WTC11 (cell line): ENCODE measurements around the gene UNC5A.

Experiments used
- CTCF ChIP-seq: fragments of 200-600 bp; IDR thresholded peaks from 2 replicates; pipeline ENCODE4 v1.8.0; 2022; ENCODE audit warnings: antibody characterized with exemption
- E2F4 ChIP-seq: sonication (generic); formaldehyde crosslinking; IDR thresholded peaks from 2 replicates; pipeline ENCODE4 v1.8.1; 2022; ENCODE audit warnings: low read depth, mild to moderate bottlenecking, moderate library complexity, missing genetic modification reagents, borderline replicate concordance
- EMX1 ChIP-seq: fragments of 250-450 bp; sonication (Bioruptor Pico); IDR thresholded peaks from 2 replicates; pipeline ENCODE4 v1.8.0; 2021; ENCODE audit warnings: mild to moderate bottlenecking
- GRHL2 ChIP-seq: fragments of 250-450 bp; sonication (Bioruptor Pico); IDR thresholded peaks from 2 replicates; pipeline ENCODE4 v1.8.0; 2022; ENCODE audit warnings: mild to moderate bottlenecking, moderate library complexity; ENCODE audit not compliant: insufficient replicate concordance, severe bottlenecking
- IRF1 ChIP-seq: sonication (generic); formaldehyde crosslinking; IDR thresholded peaks from 2 replicates; pipeline ENCODE4 v1.8.0; 2023; ENCODE audit warnings: missing genetic modification reagents
- MAX ChIP-seq: sonication (generic); formaldehyde crosslinking; IDR thresholded peaks from 2 replicates; pipeline ENCODE4 v1.8.0; 2022; ENCODE audit warnings: mild to moderate bottlenecking, missing genetic modification reagents
- NFYB ChIP-seq: sonication (generic); formaldehyde crosslinking; conservative IDR thresholded peaks from 2 replicates; pipeline ENCODE4 v1.8.0; 2022; ENCODE audit warnings: low read depth, missing genetic modification reagents
- ZNF232 ChIP-seq: sonication (generic); formaldehyde crosslinking; IDR thresholded peaks from 2 replicates; pipeline ENCODE4 v1.8.0; 2022; ENCODE audit warnings: mild to moderate bottlenecking, missing genetic modification reagents
- TF ChIP-seq, protein P1 (sequence below): sonication (generic); formaldehyde crosslinking; IDR thresholded peaks from 2 replicates; pipeline ENCODE4 v1.8.1; 2023; ENCODE audit warnings: mild to moderate bottlenecking, missing genetic modification reagents, moderate library complexity

- TF ChIP-seq IRF1 (no peak), CTCF (no peak), GRHL2 (no peak), E2F4 (CRISPR knock-in tag) (no peak), EMX1 (no peak), ZNF232 (CRISPR knock-in tag) (no peak), MAX (CRISPR knock-in tag) (no peak), NFYB (CRISPR knock-in tag) (no peak)
- TF ChIP-seq, protein P1, sequence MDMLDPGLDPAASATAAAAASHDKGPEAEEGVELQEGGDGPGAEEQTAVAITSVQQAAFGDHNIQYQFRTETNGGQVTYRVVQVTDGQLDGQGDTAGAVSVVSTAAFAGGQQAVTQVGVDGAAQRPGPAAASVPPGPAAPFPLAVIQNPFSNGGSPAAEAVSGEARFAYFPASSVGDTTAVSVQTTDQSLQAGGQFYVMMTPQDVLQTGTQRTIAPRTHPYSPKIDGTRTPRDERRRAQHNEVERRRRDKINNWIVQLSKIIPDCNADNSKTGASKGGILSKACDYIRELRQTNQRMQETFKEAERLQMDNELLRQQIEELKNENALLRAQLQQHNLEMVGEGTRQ (CRISPR knock-in tag): no peak
Measured at GRCh38 chr5:176857216-176857893, 47.0 kb downstream of the UNC5A start.
